Measurements from ENCODE around the gene IL1RL1. TPM values are rescaled to one million over a fixed set of nuclear protein-coding genes. Genes with fewer than 3 reads are reported as not detected.
"Not testable (repeated sequence)": the region's sequence is repeated elsewhere in the genome, so short reads cannot be mapped to it uniquely, and the experiment has no call there.

IL1RL1 gene
- total RNA-seq, 1 experiment from 2014 or later: not detected

DNA sequence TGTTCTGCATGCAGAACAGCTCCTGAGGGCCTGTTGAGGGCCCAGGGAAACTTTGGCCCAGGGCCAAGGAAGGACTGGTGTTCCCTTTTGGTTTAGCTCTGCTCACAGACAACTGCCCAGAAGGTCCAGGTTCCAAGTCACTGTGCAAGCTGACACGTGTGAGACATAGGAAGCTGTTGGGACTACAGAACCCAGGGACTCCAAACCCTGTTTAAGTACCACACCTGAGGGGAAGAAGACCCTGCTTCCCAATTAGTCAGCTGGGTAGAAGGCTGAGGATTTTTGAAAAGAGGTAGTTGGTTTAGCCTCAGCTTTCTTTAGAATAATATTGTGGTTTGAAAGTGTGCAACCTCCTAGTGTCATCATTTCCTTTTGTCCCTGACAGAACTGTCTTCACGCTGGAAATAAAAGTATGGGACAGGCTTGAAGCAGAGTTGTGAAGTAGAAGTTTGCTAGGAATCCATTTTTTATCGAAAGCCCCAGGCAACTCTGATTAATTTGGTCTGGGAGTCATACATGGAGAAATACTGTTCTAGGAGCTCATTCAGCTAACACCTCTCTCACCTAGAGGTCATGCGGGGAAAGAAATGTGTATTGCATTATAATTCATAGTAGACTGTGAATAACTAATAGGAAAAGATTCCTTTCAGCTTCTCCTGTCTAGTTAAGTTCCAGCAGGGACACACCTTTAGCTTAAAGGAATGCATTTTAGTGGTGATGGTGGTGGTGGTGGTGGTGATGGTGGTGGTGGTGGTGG lies 19.9 kb upstream of the IL1RL1 start:
- DNase-seq (ENCODE audit: low read depth): peak; percentile 11

DNA sequence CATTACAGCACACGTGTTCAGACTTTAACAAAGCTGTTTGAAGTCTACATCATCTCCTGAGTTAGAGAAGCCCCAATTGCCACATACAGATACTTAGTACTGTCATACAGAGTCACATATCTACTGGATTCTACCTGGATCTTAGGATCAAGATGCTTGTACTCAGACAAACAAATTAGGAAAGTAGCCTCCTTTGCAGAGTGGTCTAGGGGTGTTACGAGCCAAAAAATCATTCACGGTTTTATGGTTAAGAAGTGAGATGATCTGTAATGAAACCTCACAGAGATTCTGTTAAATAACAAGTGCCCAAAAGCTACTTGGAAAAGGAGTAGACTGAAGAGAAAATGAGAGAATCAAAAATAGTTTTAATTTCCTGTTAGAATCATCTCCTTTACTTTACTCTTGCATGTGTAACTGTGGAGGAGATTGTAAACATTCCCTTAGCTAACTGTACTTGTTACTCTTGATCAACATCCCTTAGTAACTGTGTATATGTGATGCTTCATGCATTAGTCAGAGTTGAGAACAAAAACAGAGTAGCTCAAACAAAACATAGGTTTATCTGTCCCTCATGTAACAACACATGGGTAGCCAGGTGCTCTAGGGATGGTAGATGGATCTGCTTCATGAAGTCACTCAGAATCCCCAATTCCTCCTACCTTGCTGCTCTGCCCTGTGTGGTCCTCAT lies 16.4 kb upstream of the IL1RL1 start:
- DNase-seq (ENCODE audit: low read depth): peak; percentile 12

DNA sequence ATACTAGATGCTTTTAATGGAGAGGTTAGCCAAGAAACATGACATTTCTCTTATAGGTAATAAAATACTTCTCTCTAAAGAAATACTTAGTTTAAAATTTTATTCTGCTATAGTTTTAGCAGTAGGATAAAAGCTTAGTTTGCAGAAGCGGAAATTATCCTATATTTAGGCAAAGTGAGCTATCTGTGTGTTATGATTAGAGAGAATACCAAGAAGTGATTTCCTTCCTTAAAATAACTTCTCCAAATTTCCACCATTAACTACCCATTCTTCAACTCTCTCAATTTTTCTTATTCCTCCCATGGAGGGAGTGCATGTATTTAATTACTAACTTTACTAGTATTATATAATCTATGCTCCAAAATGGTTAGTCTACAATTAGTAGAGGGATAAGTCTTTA lies 15.8 kb upstream of the IL1RL1 start:
- DNase-seq (ENCODE audit: low read depth): no peak

DNA sequence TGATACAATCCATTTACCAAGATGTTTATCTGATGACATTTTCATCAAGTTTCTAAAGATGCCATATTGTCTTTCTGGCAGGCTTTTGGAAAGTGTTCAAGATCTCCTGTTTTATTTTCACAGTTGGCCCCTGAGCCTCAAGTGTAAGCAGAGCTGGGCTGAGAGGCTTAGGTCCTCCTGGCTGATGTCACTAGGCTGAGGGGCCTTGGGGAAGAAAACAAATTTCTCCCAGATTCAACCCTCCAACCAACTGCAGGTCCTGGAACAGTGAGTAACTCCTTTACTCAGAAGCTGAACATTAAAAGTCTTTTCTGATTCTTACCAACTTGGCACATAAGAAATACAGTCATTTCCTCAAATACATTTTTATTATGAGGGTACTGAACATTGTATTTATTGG lies 14.9 kb upstream of the IL1RL1 start:
- no peak for DNase-seq (ENCODE audit: low read depth)

DNA sequence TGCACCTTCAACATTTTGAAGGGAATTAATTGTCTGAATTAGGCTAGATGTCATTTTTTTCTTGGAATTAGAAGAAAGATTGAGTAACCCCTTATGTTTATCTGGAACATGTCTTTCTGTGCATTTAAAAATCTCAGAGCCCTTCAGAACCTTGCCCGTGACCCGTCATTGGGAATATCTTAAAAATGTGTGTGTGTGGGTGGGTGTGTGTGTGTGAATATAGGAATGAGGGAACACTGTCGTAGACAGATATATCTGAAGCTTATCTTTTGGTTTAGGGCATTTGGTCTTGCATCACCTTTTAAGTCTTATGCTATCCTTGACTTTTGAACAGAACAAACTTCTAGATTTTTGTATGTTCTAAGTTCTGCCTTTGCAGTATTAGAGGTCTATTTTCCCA lies 13.5 kb upstream of the IL1RL1 start:
- no peak for DNase-seq (ENCODE audit: low read depth)

DNA sequence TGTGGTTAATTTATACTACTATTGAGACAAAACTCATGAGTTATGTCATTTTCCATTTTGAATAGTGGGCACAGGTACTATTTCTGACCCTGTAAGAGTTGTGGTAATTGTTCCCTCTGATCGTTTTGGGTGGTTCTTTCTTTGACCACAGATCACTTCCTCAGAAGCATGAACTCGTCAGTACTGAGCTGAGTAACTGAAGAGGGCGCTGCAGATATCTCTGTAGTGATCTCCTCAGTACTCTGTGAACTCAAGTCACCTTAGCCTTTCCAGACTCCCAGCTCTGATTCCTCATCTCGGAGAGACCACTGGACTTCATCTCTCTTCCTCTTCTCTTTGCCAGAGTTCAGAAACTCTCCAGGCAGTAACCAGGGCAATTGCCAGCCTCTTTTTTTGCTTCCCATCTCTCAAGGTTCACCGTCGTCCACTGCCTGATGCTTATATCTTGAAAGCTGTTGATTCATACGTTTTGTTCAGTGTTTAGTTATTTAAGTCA lies 9.4 kb upstream of the IL1RL1 start:
- DNase-seq (ENCODE audit: low read depth): no peak

DNA sequence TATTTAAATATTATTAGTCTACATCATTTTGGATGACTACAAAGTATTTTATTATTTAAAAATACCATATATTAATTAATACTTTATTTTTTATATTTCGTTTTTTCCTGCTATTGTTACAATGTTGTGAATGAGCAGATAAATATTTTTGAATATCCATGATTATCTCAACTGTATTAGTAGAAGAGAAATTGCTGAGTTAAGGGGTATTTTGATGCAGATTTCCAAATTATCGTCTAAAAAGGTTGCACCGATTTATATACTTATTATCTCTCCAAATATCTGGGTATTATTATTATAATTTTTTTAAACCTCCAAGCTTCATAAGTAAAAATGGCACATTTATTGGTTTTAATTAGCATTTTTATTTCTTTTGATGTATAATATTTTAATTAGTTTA lies 8.9 kb upstream of the IL1RL1 start:
- DNase-seq (ENCODE audit: low read depth): no peak

DNA sequence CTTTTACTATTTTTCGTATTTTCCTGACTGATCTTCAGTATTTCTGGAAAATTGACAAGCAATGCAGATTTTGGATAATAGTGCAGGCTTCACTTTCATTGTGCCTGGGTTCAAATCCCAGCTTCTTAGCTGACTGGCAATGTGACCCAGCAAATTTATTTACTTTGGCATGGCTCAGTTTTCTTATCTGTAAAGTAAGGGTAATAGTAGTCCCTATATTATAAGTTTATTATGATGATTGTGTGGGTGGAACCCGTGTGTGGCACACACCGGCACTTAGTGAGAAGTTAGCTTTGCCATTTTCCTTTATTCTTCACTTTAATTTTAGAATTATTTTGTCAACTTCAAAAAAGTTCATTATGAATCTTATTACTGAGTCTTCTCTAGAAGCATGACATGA lies 7.8 kb upstream of the IL1RL1 start:
- no peak for DNase-seq (ENCODE audit: low read depth)

DNA sequence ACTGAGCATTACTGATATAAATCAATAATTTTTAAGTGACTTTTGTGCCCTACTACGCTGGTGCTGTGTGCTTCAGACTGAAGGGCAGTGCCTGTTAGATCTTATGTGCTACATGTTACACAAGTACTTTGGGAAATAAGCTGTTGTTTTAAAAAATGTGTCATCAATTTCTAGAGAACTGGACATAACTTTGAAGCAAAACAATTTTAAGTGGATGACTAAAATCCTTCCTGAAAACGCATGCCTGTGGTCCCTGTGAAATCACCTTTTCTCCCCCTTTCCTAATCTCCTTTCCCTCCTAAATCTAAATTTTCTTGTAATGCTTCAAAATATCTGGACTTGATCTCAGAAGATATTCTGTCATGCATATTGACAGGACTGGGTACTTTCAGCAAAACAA lies 7.1 kb upstream of the IL1RL1 start:
- no peak for DNase-seq (ENCODE audit: low read depth)

DNA sequence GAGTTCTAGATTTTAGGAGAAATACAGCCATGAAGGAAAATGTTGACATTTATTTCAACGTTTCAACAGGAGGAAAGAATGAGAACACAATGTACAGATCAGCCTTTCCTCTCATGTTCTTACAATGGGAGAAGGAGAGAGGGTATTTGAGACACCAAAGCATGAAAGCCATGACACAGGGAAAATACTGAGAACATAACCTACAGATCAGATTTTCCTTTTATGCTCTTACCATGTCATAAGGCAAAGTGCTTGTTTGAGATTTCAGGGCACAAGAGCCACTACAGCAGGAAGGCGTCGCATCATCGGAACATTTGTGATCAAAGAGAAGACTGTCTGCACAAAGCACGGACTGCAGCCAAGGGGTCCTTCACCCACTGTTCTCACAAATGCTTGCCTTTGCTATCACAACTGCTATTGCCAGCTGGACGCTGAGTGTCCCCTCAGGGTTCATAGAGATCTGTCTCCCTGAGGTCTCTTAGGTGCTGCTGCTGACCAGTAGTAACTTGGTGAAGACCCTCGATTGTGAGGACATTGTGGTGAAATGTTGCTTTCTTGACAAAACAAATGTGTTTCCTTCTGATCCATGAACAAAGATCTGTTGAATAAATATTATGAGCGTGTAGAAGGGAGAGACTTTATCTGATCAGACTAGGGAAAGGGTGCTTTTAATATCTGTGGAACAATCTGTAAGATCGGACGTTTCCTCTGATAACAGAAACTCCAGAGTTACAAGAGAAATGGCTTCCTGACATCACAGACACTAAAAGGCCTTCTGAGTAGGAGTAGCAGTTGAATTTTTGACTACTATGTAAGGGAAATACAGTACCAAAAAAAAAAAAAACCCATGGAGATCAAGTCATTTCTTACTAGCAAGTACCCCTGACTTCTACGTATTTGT lies 6.4 kb upstream of the IL1RL1 start:
- DNase-seq (ENCODE audit: low read depth): no peak

DNA sequence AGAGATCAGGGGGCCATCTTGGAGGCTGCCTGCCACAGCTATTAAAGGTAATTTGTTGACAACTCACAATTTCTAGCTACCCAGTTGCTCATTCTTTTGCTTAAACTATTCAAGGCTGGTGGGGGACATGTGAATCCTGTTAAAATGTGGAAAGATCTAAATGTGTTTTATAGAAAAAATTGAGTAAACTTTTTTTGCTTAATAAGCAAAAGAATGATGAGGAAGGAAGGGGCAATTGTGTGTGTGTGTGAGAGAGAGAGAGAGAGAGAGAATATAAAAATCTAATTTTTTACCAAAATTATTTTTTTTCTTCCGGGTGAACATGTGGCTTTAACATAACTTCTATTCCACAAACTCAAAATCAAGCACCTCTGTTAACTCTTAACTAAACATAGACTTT lies 5.2 kb upstream of the IL1RL1 start:
- DNase-seq (ENCODE audit: low read depth): no peak

DNA sequence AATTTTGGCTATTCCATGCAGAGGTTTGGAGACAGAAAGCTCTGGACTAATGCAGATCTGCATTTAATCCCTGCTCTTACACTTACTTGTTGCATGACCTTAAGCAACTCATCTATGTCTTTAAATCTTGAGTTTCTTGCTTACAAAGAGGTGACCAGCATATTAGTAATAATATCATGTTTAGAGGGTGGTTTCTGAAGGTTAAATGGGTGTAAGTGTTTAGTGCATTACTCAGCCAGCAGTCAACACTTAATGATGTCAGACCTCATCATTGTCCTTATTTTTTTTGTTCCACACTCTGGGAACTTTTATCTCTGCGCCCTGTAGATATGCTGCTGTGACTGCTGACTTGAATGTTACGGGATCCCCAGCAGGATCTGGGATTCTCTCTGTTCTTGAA lies 1.7 kb downstream of the IL1RL1 start:
- peak; percentile 33 for DNase-seq (ENCODE audit: low read depth)

DNA sequence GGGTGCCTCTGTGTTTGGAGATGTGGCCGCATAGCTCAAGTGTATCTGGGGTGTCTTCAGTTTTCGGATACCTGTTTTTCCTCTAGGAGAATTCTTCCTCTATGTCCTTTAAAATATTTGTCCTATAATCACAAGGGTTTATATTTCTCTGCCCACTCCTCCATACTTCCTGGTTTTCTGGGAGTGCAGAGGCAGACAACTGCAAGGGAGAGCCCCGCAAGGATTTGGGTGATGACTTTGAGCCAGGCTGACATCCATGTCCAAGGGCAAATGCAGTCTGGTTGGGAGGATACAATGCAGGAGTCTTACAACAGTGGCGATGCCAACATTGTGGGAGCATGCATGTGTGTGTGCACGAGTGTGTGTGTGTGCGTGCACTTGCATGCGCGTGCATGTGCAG lies 2.1 kb downstream of the IL1RL1 start:
- no peak for DNase-seq (ENCODE audit: low read depth)

DNA sequence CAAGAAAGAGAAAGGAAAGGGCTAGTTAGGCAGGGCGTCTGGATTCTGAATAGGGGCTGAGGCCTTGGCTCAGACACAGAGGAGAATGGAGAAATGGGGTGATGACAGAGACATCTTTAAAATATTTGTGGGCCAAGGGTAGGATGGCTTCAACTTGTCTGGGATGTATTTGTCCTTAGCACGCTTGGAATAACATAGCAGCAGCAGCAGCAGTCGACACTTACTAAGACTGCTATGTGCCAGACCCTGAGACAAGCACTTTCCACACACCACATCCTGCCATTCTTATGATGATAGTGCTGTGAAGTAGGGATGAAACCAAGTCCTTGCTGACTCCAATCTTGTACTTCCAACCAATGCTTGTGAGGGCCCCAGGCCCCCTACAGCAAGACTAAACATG lies 2.6 kb downstream of the IL1RL1 start:
- DNase-seq (ENCODE audit: low read depth): no peak

DNA sequence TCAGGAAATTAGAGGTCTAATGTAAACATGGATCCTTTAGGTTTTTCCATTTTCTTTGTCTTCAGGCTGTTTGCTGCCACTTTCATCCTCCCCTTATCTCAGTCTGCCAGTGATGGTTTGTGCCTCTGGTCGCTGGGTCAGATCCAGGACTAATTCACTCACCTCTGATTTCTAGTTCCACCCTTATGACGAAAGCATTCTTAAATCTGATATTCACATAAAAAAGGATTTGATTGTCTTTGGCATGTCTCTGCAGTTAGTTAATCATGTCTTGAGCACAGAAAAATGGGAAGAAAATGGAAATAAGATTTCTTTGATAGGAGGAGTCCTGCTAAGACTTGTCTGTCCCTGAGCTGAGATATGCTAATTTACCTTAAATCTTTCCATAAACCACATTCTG lies 4.6 kb downstream of the IL1RL1 start:
- no peak for DNase-seq (ENCODE audit: low read depth)

DNA sequence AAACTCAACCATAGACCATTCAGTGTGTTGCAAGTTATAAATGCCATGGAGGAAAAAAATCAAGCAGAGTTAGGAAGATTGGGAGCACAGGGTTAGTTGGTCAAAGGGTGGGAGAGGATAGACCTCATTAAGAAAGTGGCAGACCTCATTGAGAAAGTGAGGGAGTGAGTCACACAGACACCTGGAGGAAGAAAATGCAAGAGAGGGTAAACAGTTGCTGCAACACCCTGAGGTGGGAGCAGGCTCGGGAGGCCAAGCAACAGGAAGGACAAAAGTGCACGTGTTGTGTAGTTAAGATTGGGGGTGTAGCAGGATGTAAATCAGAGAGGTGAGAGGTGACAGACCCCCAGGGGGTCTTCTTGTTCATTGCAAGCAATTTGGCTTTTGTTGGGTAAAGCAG lies 6.4 kb downstream of the IL1RL1 start:
- DNase-seq (ENCODE audit: low read depth): no peak

DNA sequence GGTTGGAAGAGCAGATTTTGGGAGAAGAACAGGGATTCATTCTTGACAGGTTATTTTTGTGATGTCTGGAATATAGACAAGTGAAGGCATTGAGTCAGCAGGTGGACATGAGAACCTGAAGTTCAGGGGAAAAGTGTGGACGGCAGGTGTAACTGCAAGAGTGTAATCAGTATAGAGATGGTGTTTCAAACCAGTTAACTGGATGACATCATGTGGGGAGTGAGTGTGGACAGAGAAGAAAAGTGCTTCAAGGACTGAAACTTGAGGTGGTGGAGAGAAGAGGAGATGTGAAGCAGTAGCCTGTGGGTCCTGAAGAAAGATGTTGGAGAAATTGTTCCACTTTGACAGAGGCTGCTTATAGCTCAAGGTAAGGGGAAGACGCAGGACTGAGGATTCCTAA lies 7.1 kb downstream of the IL1RL1 start:
- no peak for DNase-seq (ENCODE audit: low read depth)

DNA sequence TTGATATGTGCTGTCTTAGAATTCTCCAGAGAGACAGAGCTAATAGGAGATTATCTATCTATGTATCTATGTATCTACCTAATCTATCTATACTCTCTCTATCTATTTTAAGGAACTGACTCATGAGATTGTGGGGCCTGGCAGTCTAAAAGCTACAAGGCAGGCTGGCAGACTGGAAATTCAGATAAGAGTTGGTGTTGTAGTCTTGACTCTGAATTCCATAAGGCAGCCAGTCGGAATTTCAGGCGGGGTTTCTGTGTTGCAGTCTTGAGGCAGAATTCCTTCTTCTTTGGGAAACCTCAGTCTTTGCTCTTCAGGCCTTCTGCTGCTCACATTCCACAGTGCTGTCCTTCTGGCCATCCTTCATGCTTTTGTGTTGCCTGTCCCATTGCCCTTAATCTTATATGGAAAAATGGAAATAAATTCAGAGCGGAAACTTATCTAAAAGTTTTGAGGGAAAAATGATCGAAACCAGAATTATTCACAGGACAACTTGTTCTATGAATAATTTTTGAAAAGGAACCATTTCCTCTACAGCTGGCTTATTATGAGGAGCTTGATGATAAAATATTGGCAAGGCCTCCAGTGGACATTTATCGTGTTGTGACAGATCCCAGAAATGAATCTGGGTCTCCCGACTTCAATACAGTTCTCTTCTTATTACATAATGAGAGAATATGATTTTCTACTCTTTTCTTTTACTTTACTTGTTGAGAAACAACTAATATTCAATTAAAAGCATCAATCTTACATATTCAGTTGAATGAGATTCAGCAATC lies 10.8 kb downstream of the IL1RL1 start:
- no peak for DNase-seq (ENCODE audit: low read depth)

DNA sequence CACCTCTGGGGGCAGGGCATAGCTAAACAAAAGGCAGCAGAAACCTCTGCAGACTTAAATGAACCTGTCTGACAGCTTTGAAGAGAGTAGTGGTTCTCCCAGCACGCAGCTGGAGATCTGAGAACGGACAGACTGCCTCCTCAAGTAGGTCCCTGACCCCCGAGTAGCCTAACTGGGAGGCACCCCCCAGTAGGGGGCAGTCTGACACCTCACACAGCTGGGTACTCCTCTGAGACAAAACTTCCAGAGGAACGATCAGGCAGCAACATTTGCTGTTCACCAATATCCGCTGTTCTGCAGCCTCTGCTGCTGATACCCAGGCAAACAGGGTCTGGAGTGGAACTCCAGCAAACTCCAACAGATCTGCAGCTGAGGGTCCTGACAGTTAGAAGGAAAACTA lies 13.6 kb downstream of the IL1RL1 start:
- not testable (repeated sequence) for DNase-seq (ENCODE audit: low read depth)

DNA sequence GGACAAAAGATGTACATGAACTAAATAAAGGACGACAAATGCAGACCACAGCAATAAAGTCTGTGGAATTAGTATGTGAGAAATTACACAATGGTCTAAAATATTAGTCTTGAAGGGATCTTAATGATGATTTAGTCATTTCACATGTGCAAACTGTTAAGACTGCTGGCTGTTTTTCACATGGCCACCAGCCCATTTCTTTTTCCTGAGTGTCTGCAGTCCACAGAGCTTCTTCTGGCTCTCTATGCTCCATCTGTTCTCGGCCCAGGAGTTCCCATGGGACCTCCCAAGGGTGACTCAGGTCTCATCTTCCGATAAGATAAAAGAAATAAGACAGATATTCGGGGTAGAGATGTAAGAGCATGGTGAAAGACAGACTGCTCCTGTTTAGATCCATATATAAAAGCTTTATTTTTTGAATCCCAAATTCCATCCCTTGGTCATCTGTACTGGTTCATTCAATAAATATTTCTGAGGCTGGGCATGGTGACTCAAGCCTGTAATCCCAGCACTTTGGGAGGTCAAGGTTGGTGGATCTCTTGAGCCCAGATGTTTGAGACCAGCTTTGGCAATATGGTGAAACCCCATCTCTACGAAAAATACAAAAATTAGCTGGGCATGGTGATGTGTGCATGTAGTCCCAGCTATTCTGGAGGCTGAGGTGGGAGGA lies 20.1 kb downstream of the IL1RL1 start:
- no peak for DNase-seq (ENCODE audit: low read depth)

DNA sequence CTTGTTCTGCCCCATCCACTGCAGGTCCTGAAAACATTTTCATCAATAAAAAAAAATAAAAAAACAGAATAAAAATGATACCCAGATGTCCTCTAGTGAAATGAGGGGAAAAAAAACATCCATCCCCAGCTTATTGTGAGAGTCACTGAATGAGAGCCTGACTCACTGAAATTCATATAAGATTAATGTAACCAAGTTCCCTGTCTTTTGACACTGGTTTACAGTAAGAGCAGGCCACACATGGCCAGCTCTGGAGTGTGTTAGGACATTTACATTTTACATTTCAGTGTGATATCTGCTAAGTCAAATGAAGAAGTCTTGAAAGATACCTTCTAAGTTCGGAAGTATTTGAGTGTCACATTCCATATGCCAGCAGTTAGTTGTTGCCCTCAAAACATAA lies 23.1 kb downstream of the IL1RL1 start:
- no peak for DNase-seq (ENCODE audit: low read depth)
